ENCODE measurements around the gene TIGD2.

TIGD2 gene

GRCh38 chr4:89156174-89156914, 45.0 kb downstream of the TIGD2 start:
- in situ Hi-C loops (cut with HindIII; ENCODE audit: low pct_ligation_motif_present, low pct_unique_long_range_greater_than_20kb, low sequenced_read_pairs): no loop called here
- DNase-seq: no peak

- in situ Hi-C loops (cut with HindIII; ENCODE audit: low pct_ligation_motif_present, low pct_unique_long_range_greater_than_20kb, low sequenced_read_pairs): no loop called here
- no peak for DNase-seq
Measured at GRCh38 chr4:89157488-89158024, 46.2 kb downstream of the TIGD2 start.

- in situ Hi-C loops (cut with HindIII; ENCODE audit: low pct_ligation_motif_present, low pct_unique_long_range_greater_than_20kb, low sequenced_read_pairs): no loop called here
Measured at GRCh38 chr4:89158884-89159503, 47.7 kb downstream of the TIGD2 start.

GRCh38 chr4:89160806-89161205, 49.5 kb downstream of the TIGD2 start:
- in situ Hi-C loops (cut with HindIII; ENCODE audit: low pct_ligation_motif_present, low pct_unique_long_range_greater_than_20kb, low sequenced_read_pairs): no loop called here
- no peak for DNase-seq

More at GRCh38 chr4:89158884-89159503, 47.7 kb downstream of the TIGD2 start:
- DNase-seq: peak; percentile 65

- no peak for DNase-seq
- in situ Hi-C loops (cut with HindIII; ENCODE audit: low pct_ligation_motif_present, low pct_unique_long_range_greater_than_20kb, low sequenced_read_pairs): no loop called here
Measured at GRCh38 chr4:89161841-89162240, 50.5 kb downstream of the TIGD2 start.

- DNase-seq: no peak
- in situ Hi-C loops (cut with HindIII; ENCODE audit: low pct_ligation_motif_present, low pct_unique_long_range_greater_than_20kb, low sequenced_read_pairs): no loop called here
Measured at GRCh38 chr4:89162496-89162895, 51.2 kb downstream of the TIGD2 start.

- DNase-seq: no peak
- in situ Hi-C loops (cut with HindIII; ENCODE audit: low pct_ligation_motif_present, low pct_unique_long_range_greater_than_20kb, low sequenced_read_pairs): no loop called here
Measured at GRCh38 chr4:89162987-89163386, 51.7 kb downstream of the TIGD2 start.

GRCh38 chr4:89164400-89164799, 53.1 kb downstream of the TIGD2 start:
- no peak for DNase-seq

More at GRCh38 chr4:89164400-89164799, 53.1 kb downstream of the TIGD2 start:
- in situ Hi-C loops (cut with HindIII; ENCODE audit: low pct_ligation_motif_present, low pct_unique_long_range_greater_than_20kb, low sequenced_read_pairs): no loop called here
